ENCODE data around the gene GRIK2.

DNA sequence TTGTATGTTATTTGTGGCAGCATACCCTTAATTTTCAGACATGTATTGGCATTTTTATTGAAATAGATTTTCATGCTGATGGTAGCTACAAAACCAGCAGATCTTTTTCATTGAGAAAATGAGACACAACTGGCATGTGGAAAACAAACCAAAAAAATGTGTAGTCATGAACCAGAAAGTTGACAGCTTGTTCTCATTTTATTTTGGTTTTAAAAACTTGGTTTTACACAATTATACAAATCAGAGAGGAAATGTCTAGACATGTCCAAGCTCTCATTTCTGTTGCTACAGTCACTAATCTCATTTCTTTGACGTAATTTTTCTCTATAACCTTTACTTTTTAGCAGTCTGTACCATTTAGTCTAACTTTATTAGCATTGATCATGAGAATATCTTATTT, 85.4 kb downstream of the GRIK2 start:
- no peak for TF ChIP-seq POLR2AphosphoS5 (IDR thresholded peaks at IDR 0.05; ENCODE audit: low read depth, low read length)
- TF ChIP-seq TAF1 (IDR thresholded peaks at IDR 0.05; ENCODE audit: borderline replicate concordance, insufficient read depth, low read length) = no peak
- TF ChIP-seq FOXP2 (optimal IDR thresholded peaks at IDR 0.05; ENCODE audit: borderline replicate concordance, extremely low read depth, extremely low read length, insufficient read depth) = no peak

Data from PFSK-1 (cell line).